ENCODE measurements around the gene NCKAP5. TPM values are rescaled to one million over a fixed set of nuclear protein-coding genes. Genes with fewer than 3 reads are reported as not detected.

Gene NCKAP5
- total RNA-seq, 1 experiment from 2014 or later, result 3.2 TPM

GRCh38 chr2:133197156-133197555 lies 371.1 kb downstream of the NCKAP5 start:
- no peak overlapping the region for H3K4me3 ChIP-seq (ENCODE audit: low read length)
- H3K4me1 ChIP-seq (ENCODE audit: insufficient read depth, low read length), result peaks cover 35% of the 10 kb centered on the region
- intact Hi-C loops (cut with micrococcal nuclease), result loop anchor here (10.0 kb wide), 1 partner anchor 238 kb away; no protein-coding TSS in a partner anchor
- DNase-seq (no peak), ATAC-seq (no peak)
- no peak overlapping the region for H2AFZ ChIP-seq (ENCODE audit: low read length)
- peaks cover 4% of the 10 kb centered on the region for H3F3A ChIP-seq (ENCODE audit: low read length, unreplicated experiment)
- no peak overlapping the region for H3K4me2 ChIP-seq (ENCODE audit: low read length)
- H3K36me3 ChIP-seq (ENCODE audit: low read depth, low read length), result no peaks in the 10 kb centered on the region
- H3K9ac ChIP-seq (ENCODE audit: low read length), result no peak overlapping the region
- BruUV-seq (replicated peaks), result no TSS peak
- H4K20me1 ChIP-seq (ENCODE audit: low read length), result no peaks in the 10 kb centered on the region
- POLR2A ChIA-PET (ENCODE audit: unreplicated experiment), result no interaction called here
- CTCF ChIA-PET, result no interaction called here
- TF ChIP-seq, protein P1, sequence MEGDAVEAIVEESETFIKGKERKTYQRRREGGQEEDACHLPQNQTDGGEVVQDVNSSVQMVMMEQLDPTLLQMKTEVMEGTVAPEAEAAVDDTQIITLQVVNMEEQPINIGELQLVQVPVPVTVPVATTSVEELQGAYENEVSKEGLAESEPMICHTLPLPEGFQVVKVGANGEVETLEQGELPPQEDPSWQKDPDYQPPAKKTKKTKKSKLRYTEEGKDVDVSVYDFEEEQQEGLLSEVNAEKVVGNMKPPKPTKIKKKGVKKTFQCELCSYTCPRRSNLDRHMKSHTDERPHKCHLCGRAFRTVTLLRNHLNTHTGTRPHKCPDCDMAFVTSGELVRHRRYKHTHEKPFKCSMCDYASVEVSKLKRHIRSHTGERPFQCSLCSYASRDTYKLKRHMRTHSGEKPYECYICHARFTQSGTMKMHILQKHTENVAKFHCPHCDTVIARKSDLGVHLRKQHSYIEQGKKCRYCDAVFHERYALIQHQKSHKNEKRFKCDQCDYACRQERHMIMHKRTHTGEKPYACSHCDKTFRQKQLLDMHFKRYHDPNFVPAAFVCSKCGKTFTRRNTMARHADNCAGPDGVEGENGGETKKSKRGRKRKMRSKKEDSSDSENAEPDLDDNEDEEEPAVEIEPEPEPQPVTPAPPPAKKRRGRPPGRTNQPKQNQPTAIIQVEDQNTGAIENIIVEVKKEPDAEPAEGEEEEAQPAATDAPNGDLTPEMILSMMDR (conservative IDR thresholded peaks at IDR 0.05; ENCODE audit: low read depth, low read length), result no peak
- TF ChIP-seq EZH2 (IDR thresholded peaks at IDR 0.05; ENCODE audit: low read length, unreplicated experiment) (no peak), EZH2phosphoT487 (IDR thresholded peaks at IDR 0.05; ENCODE audit: borderline replicate concordance, low read length) (no peak)
- no peaks in the 10 kb centered on the region for H3K27me3 ChIP-seq (ENCODE audit: low read length)
- H3K79me2 ChIP-seq (ENCODE audit: low read length), result no peaks in the 10 kb centered on the region
- H3K9me2 ChIP-seq (replicated peaks; ENCODE audit: low read length), result no peaks in the 10 kb centered on the region
- H3K9me3 ChIP-seq (ENCODE audit: low read length), result no peaks in the 10 kb centered on the region
- H3K27ac ChIP-seq (ENCODE audit: low read length), result no peak overlapping the region

- H3K27me3 ChIP-seq (ENCODE audit: low read length), result no peaks in the 10 kb centered on the region
- H3K4me1 ChIP-seq (ENCODE audit: insufficient read depth, low read length), result peaks cover 17% of the 10 kb centered on the region
- H2AFZ ChIP-seq (ENCODE audit: low read length), result no peak overlapping the region
- no peaks in the 10 kb centered on the region for H3K9me3 ChIP-seq (ENCODE audit: low read length)
- H3K4me3 ChIP-seq (ENCODE audit: low read length), result no peak overlapping the region
- no peaks in the 10 kb centered on the region for H3F3A ChIP-seq (ENCODE audit: low read length, unreplicated experiment)
- H3K9me2 ChIP-seq (replicated peaks; ENCODE audit: low read length), result no peaks in the 10 kb centered on the region
- H3K36me3 ChIP-seq (ENCODE audit: low read depth, low read length), result no peaks in the 10 kb centered on the region
- POLR2A ChIA-PET (ENCODE audit: unreplicated experiment), result no interaction called here
- CTCF ChIA-PET, result interaction anchor here (0.8 kb wide), 1 partner anchor 366 kb away, joined by 4 read pairs; no protein-coding TSS in a partner anchor
- TF ChIP-seq EZH2 (IDR thresholded peaks at IDR 0.05; ENCODE audit: low read length, unreplicated experiment) (no peak), EZH2phosphoT487 (IDR thresholded peaks at IDR 0.05; ENCODE audit: borderline replicate concordance, low read length) (no peak)
- TF ChIP-seq, protein P1 (conservative IDR thresholded peaks at IDR 0.05; ENCODE audit: low read depth, low read length), result no peak
- no peaks in the 10 kb centered on the region for H4K20me1 ChIP-seq (ENCODE audit: low read length)
- no peak overlapping the region for H3K27ac ChIP-seq (ENCODE audit: low read length)
- H3K4me2 ChIP-seq (ENCODE audit: low read length), result no peak overlapping the region
- BruUV-seq (replicated peaks), result no TSS peak
- intact Hi-C loops (cut with micrococcal nuclease), result loop anchor here (10.0 kb wide), 1 partner anchor 240 kb away; no protein-coding TSS in a partner anchor
- ATAC-seq (no peak), DNase-seq (no peak)
- H3K79me2 ChIP-seq (ENCODE audit: low read length), result no peaks in the 10 kb centered on the region
- no peak overlapping the region for H3K9ac ChIP-seq (ENCODE audit: low read length)
Measured at GRCh38 chr2:133194777-133195335, 373.4 kb downstream of the NCKAP5 start.

DNA sequence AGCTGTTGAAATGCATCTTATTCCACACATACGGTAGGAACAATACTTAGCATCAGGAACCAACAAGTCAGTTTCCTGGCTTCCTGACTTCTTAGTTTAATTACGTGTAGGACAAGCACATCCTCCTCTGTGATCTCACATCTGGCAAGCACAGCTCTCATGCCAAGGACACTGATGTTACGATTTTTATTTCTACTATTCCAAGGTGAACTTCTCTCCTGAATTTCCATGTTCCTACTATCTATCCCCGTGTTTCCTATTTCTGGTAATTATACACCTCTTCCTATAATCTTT lies 374.0 kb downstream of the NCKAP5 start:
- no TSS peak for BruUV-seq (replicated peaks)
- no peak overlapping the region for H3K4me3 ChIP-seq (ENCODE audit: low read length)
- no peaks in the 10 kb centered on the region for H3K27me3 ChIP-seq (ENCODE audit: low read length)
- H2AFZ ChIP-seq (ENCODE audit: low read length), result no peak overlapping the region
- H3K9ac ChIP-seq (ENCODE audit: low read length), result no peak overlapping the region
- TF ChIP-seq, protein P1 (conservative IDR thresholded peaks at IDR 0.05; ENCODE audit: low read depth, low read length), result no peak
- TF ChIP-seq EZH2phosphoT487 (IDR thresholded peaks at IDR 0.05; ENCODE audit: borderline replicate concordance, low read length) (no peak), EZH2 (IDR thresholded peaks at IDR 0.05; ENCODE audit: low read length, unreplicated experiment) (no peak)
- DNase-seq (no peak), ATAC-seq (no peak)
- H3K4me1 ChIP-seq (ENCODE audit: insufficient read depth, low read length), result peaks cover 12% of the 10 kb centered on the region
- H3K4me2 ChIP-seq (ENCODE audit: low read length), result no peak overlapping the region
- H3K27ac ChIP-seq (ENCODE audit: low read length), result no peak overlapping the region
- POLR2A ChIA-PET (ENCODE audit: unreplicated experiment), result no interaction called here
- no peaks in the 10 kb centered on the region for H3F3A ChIP-seq (ENCODE audit: low read length, unreplicated experiment)
- no peaks in the 10 kb centered on the region for H3K9me2 ChIP-seq (replicated peaks; ENCODE audit: low read length)
- CTCF ChIA-PET, result interaction anchor here (0.6 to 0.8 kb wide), 2 partner anchors 169 to 366 kb away, joined by 4 read pairs; no protein-coding TSS in a partner anchor
- no peaks in the 10 kb centered on the region for H3K79me2 ChIP-seq (ENCODE audit: low read length)
- no peaks in the 10 kb centered on the region for H3K9me3 ChIP-seq (ENCODE audit: low read length)
- no peaks in the 10 kb centered on the region for H3K36me3 ChIP-seq (ENCODE audit: low read depth, low read length)
- H4K20me1 ChIP-seq (ENCODE audit: low read length), result no peaks in the 10 kb centered on the region
- intact Hi-C loops (cut with micrococcal nuclease), result loop anchor here (10.0 kb wide), 1 partner anchor 240 kb away; no protein-coding TSS in a partner anchor

Data from PC-3 (cell line).